Urinary bladder (tissue), 4 donors: ENCODE results near the gene ZNF616. TPM values are rescaled to one million over a fixed set of nuclear protein-coding genes. Genes with fewer than 3 reads are reported as not detected.

ENCODE experiments used
- DNase-seq: peaks from one replicate; pipeline ENCODE4 v3.0.0-alpha.2; 2015; ENCODE audit errors: extremely low spot score
- H3K27ac ChIP-seq: one replicate; pipeline ENCODE4 v1.5.1; 2013; ENCODE audit warnings: low read depth, mild to moderate bottlenecking, moderate library complexity
- H3K36me3 ChIP-seq: one replicate; pipeline ENCODE4 v1.6.1; 2013; ENCODE audit warnings: mild to moderate bottlenecking, moderate library complexity; ENCODE audit not compliant: insufficient read depth
- H3K4me1 ChIP-seq: one replicate; pipeline ENCODE4 v1.6.1; 2013; ENCODE audit warnings: mild to moderate bottlenecking, moderate library complexity; ENCODE audit not compliant: insufficient read depth
- H3K4me3 ChIP-seq: one replicate; pipeline ENCODE4 v1.5.1; 2013; ENCODE audit warnings: low read depth, low read length
- WGBS: extraction: QIAGEN DNeasy Blood & Tissue Kit; methylation state at CpG from one replicate; pipeline ENCODE4 v1.1.7; 2013; 5-methylcytosine and 5-hydroxymethylcytosine counted together
- polyA plus RNA-seq: library from polyadenylated mRNA; stranded (reverse); fragments of 200-250 nt; gene quantifications from one replicate; pipeline ENCODE4 v1.2.3, GENCODE V29; 2013
- total RNA-seq: library from RNA; depleted of rRNA; stranded (reverse); fragments of >200 nt; gene quantifications from one replicate; pipeline ENCODE4 v1.2.3, GENCODE V29; 2014
- donor health status: healthy with polysubstance abuse.
- donor health status: healthy.

Gene ZNF616
- total RNA-seq (26.1 TPM), polyA plus RNA-seq (4.9 TPM)

GRCh38 chr19:52139252-52140031 lies at the start of gene ZNF616:
ZNF616 (minus strand) TSS chr19:52139938; CDS start chr19:52130512, 9,426 bp downstream.
- WGBS, result under 1% methylated on average over 49 of the region's 49 CpGs
- peak within 1 kb of the TSS; percentile 77 for H3K27ac ChIP-seq
- H3K4me3 ChIP-seq, result peak within 1 kb of the TSS; percentile 58
- no peaks in the 10 kb centered on the region for H3K36me3 ChIP-seq
- DNase-seq, result peak; percentile 92
- H3K4me1 ChIP-seq, result no peaks in the 10 kb centered on the region

GRCh38 chr19:52188822-52189734 lies 49.3 kb upstream of the ZNF616 start:
- Histone ChIP-seq H3K4me3 (peak overlapping the region; percentile 21), H3K4me1 (no peaks in the 10 kb centered on the region), H3K27ac (peak overlapping the region; percentile 85), H3K36me3 (no peaks in the 10 kb centered on the region)
- WGBS, result 2% methylated on average over 32 of the region's 32 CpGs
- peak; percentile 55 for DNase-seq

GRCh38 chr19:52187407-52187806 lies 47.7 kb upstream of the ZNF616 start:
- no peak for DNase-seq
- Histone ChIP-seq H3K36me3 (no peaks in the 10 kb centered on the region), H3K27ac (no peak overlapping the region), H3K4me3 (no peak overlapping the region), H3K4me1 (no peaks in the 10 kb centered on the region)
- WGBS, result 95% methylated on average over 1 of the region's 1 CpG

GRCh38 chr19:52176574-52176973 lies 36.8 kb upstream of the ZNF616 start:
- DNase-seq, result no peak
- Histone ChIP-seq H3K4me1 (no peaks in the 10 kb centered on the region), H3K4me3 (no peak overlapping the region), H3K27ac (no peak overlapping the region), H3K36me3 (no peaks in the 10 kb centered on the region)
- WGBS, result 67% methylated on average over 10 of the region's 10 CpGs

- WGBS, result 96% methylated on average over 1 of the region's 1 CpG
- Histone ChIP-seq H3K4me1 (no peaks in the 10 kb centered on the region), H3K4me3 (no peak overlapping the region), H3K36me3 (no peaks in the 10 kb centered on the region), H3K27ac (no peak overlapping the region)
- DNase-seq, result no peak
Observed at GRCh38 chr19:52172347-52172746, 32.6 kb upstream of the ZNF616 start.

- Histone ChIP-seq H3K36me3 (no peaks in the 10 kb centered on the region), H3K4me1 (no peaks in the 10 kb centered on the region), H3K27ac (peak within 1 kb of the TSS; percentile 82), H3K4me3 (peak within 1 kb of the TSS; percentile 81)
- WGBS, result 6% methylated on average over 37 of the region's 37 CpGs
- peak; percentile 77 for DNase-seq
Observed at GRCh38 chr19:52171321-52172169, 31.8 kb upstream of the ZNF616 start, which contains the start of gene ZNF836. ZNF836 (minus strand) TSS chr19:52171621; CDS start chr19:52168072, 3,549 bp downstream.

- WGBS, result under 1% methylated on average over 22 of the region's 22 CpGs
- H3K27ac ChIP-seq, result peak overlapping the region; percentile 82
- H3K4me3 ChIP-seq, result peak overlapping the region; percentile 81
- H3K4me1 ChIP-seq, result no peaks in the 10 kb centered on the region
- DNase-seq, result no peak
- no peaks in the 10 kb centered on the region for H3K36me3 ChIP-seq
Observed at GRCh38 chr19:52170863-52171320, 31.2 kb upstream of the ZNF616 start.

- WGBS, result 5% methylated on average over 5 of the region's 5 CpGs
Observed at GRCh38 chr19:52170304-52170703, 30.6 kb upstream of the ZNF616 start.

GRCh38 chr19:52155596-52156359 lies 16.0 kb upstream of the ZNF616 start:
- Histone ChIP-seq H3K4me3 (no peak overlapping the region), H3K4me1 (no peaks in the 10 kb centered on the region), H3K36me3 (peaks cover 11% of the 10 kb centered on the region), H3K27ac (no peak overlapping the region)
- 98% methylated on average over 15 of the region's 15 CpGs for WGBS
- DNase-seq, result no peak

More at GRCh38 chr19:52170304-52170703, 30.6 kb upstream of the ZNF616 start:
- Histone ChIP-seq H3K27ac (no peak overlapping the region), H3K4me1 (no peaks in the 10 kb centered on the region), H3K4me3 (peak overlapping the region; percentile 81), H3K36me3 (peaks cover 2% of the 10 kb centered on the region)
- DNase-seq, result no peak

- H3K27ac ChIP-seq, result no peak overlapping the region
- no peak for DNase-seq
- H3K36me3 ChIP-seq, result no peaks in the 10 kb centered on the region
- no peaks in the 10 kb centered on the region for H3K4me1 ChIP-seq
- H3K4me3 ChIP-seq, result no peak overlapping the region
Observed at GRCh38 chr19:52148256-52148655, 8.5 kb upstream of the ZNF616 start.

- Histone ChIP-seq H3K36me3 (no peaks in the 10 kb centered on the region), H3K4me1 (no peaks in the 10 kb centered on the region), H3K4me3 (no peak overlapping the region), H3K27ac (no peak overlapping the region)
- no peak for DNase-seq
- WGBS, result 76% methylated on average over 3 of the region's 3 CpGs
Observed at GRCh38 chr19:52142001-52142595, 2.4 kb upstream of the ZNF616 start.

GRCh38 chr19:52141203-52141602 lies 1.5 kb upstream of the ZNF616 start:
- WGBS, result 56% methylated on average over 2 of the region's 2 CpGs
- H3K4me1 ChIP-seq, result no peaks in the 10 kb centered on the region
- H3K27ac ChIP-seq, result no peak overlapping the region
- no peak for DNase-seq
- no peaks in the 10 kb centered on the region for H3K36me3 ChIP-seq
- no peak overlapping the region for H3K4me3 ChIP-seq
